Gastroesophageal sphincter (tissue), 3 donors: ENCODE results near the gene SIX2.

Experiments used
- EP300 ChIP-seq: sonication (generic); formaldehyde crosslinking; IDR thresholded peaks from one replicate; pipeline ENCODE4 v1.6.1; 2017; ENCODE audit warnings: antibody characterized with exemption, mild to moderate bottlenecking
- POLR2A ChIP-seq, 2 donors: fragments of 450-650 bp; IDR thresholded peaks; one replicate each; pipeline ENCODE4 v1.6.1; 2017; ENCODE audit warnings: antibody characterized with exemption in 2 of 2, mild to moderate bottlenecking in 2 of 2, moderate library complexity in 1 of 2
- POLR2AphosphoS5 ChIP-seq: sonication (generic); formaldehyde crosslinking; IDR thresholded peaks from one replicate; pipeline ENCODE4 v1.6.1; 2017; ENCODE audit warnings: antibody characterized with exemption
- TF ChIP-seq, protein P1 (sequence below), 4 experiments: fragments of 200-600 bp in 2 of 4; fragments of 450-650 bp in 2 of 4; sonication (generic) in 1 of 4; IDR thresholded peaks; one replicate each; pipeline ENCODE4 v1.5.1; 2017 to 2019; ENCODE audit warnings: antibody characterized with exemption in 4 of 4, mild to moderate bottlenecking in 2 of 4, moderate library complexity in 2 of 4

- TF ChIP-seq POLR2A (IDR thresholded peaks at IDR 0.05) (no peak), POLR2AphosphoS5 (no peak), EP300 (no peak)
- TF ChIP-seq, protein P1, sequence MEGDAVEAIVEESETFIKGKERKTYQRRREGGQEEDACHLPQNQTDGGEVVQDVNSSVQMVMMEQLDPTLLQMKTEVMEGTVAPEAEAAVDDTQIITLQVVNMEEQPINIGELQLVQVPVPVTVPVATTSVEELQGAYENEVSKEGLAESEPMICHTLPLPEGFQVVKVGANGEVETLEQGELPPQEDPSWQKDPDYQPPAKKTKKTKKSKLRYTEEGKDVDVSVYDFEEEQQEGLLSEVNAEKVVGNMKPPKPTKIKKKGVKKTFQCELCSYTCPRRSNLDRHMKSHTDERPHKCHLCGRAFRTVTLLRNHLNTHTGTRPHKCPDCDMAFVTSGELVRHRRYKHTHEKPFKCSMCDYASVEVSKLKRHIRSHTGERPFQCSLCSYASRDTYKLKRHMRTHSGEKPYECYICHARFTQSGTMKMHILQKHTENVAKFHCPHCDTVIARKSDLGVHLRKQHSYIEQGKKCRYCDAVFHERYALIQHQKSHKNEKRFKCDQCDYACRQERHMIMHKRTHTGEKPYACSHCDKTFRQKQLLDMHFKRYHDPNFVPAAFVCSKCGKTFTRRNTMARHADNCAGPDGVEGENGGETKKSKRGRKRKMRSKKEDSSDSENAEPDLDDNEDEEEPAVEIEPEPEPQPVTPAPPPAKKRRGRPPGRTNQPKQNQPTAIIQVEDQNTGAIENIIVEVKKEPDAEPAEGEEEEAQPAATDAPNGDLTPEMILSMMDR (IDR thresholded peaks at IDR 0.05) = no peak
Measured at GRCh38 chr2:45031028-45031427, 21.8 kb upstream of the SIX2 start.
